Mesenchymal stem cell (in vitro differentiated cells and primary cell): ENCODE data around the gene NCK1.

Source experiments
- DNase-seq: peaks from one replicate; pipeline ENCODE4 v3.0.0-alpha.2; 2013
- H2AFZ ChIP-seq: one replicate; pipeline ENCODE4 v1.6.1; 2013; ENCODE audit warnings: low read depth, mild to moderate bottlenecking, control low read depth, inconsistent platforms, low read length, moderate library complexity
- H2AK5ac ChIP-seq: 2 replicates; pipeline ENCODE4 v1.6.1; 2013; ENCODE audit warnings: low read length, moderate library complexity, mild to moderate bottlenecking, inconsistent platforms; ENCODE audit not compliant: severe bottlenecking
- H2BK120ac ChIP-seq: one replicate; pipeline ENCODE4 v1.6.1; 2013; ENCODE audit warnings: low read depth, mild to moderate bottlenecking, inconsistent platforms, low read length, moderate library complexity
- H2BK12ac ChIP-seq, 2 experiments: one replicate each; pipeline ENCODE4 v1.6.1; 2013; ENCODE audit warnings: inconsistent platforms in 2 of 2, low read length in 2 of 2, mild to moderate bottlenecking in 2 of 2, moderate library complexity in 2 of 2, control low read depth in 1 of 2
- H2BK15ac ChIP-seq: one replicate; pipeline ENCODE4 v1.6.1; 2013; ENCODE audit warnings: mild to moderate bottlenecking, low read depth, inconsistent platforms; ENCODE audit not compliant: poor library complexity, severe bottlenecking
- H2BK5ac ChIP-seq: 2 replicates; pipeline ENCODE4 v1.6.1; 2013; ENCODE audit warnings: low read depth, mild to moderate bottlenecking, low read length, control low read depth, inconsistent platforms; ENCODE audit not compliant: poor library complexity, severe bottlenecking
- H3K14ac ChIP-seq, 2 experiments: one replicate each; pipeline ENCODE4 v1.6.1; 2013; ENCODE audit warnings: inconsistent platforms in 2 of 2, low read length in 2 of 2, control low read depth in 1 of 2, mild to moderate bottlenecking in 1 of 2, moderate library complexity in 1 of 2
- H3K18ac ChIP-seq, 2 experiments: one replicate each; pipeline ENCODE4 v1.6.1; 2013; ENCODE audit warnings: inconsistent platforms in 2 of 2, low read length in 2 of 2, control low read depth in 1 of 2, low read depth in 1 of 2, mild to moderate bottlenecking in 1 of 2
- H3K23ac ChIP-seq, 2 experiments: one replicate each; pipeline ENCODE4 v1.6.1; 2013; ENCODE audit warnings: inconsistent platforms in 2 of 2, low read length in 2 of 2, mild to moderate bottlenecking in 2 of 2, moderate library complexity in 2 of 2, control low read depth in 1 of 2
- H3K27ac ChIP-seq: 2 replicates; pipeline ENCODE4 v1.5.1; 2013; ENCODE audit warnings: mild to moderate bottlenecking, moderate library complexity, low read length, control low read depth, inconsistent platforms; ENCODE audit not compliant: poor library complexity, severe bottlenecking
- H3K27me3 ChIP-seq, 2 experiments: 2 replicates each; pipeline versions ENCODE4 v1.6.1 to v1.7.0; 2013; ENCODE audit warnings: low read length in 2 of 2, mild to moderate bottlenecking in 2 of 2, moderate library complexity in 2 of 2, control low read depth in 1 of 2, inconsistent platforms in 1 of 2; ENCODE audit not compliant: control insufficient read depth in 1 of 2, insufficient read depth in 1 of 2
- H3K36me3 ChIP-seq, 2 experiments: 2 replicates each; pipeline versions ENCODE4 v1.6.1 to v1.7.0; 2013; ENCODE audit warnings: low read length in 2 of 2, control low read depth in 1 of 2, inconsistent platforms in 1 of 2, low read depth in 1 of 2, mild to moderate bottlenecking in 1 of 2; ENCODE audit not compliant: insufficient read depth in 2 of 2, control insufficient read depth in 1 of 2
- H3K4ac ChIP-seq, 2 experiments: one replicate each; pipeline ENCODE4 v1.6.1; 2013; ENCODE audit warnings: inconsistent platforms in 2 of 2, low read length in 2 of 2, mild to moderate bottlenecking in 2 of 2, moderate library complexity in 2 of 2, control low read depth in 1 of 2, low read depth in 1 of 2
- H3K4me1 ChIP-seq: 2 replicates; pipeline ENCODE4 v1.6.1; 2013; ENCODE audit warnings: low read depth, low read length, control low read depth; ENCODE audit not compliant: control insufficient read depth, insufficient read depth
- H3K4me2 ChIP-seq: 2 replicates; pipeline ENCODE4 v1.6.1; 2013; ENCODE audit warnings: low read length, mild to moderate bottlenecking, inconsistent platforms; ENCODE audit not compliant: poor library complexity, severe bottlenecking
- H3K4me3 ChIP-seq, 2 experiments: 2 replicates each; pipeline versions ENCODE4 v1.5.1 to v1.7.0; 2013; ENCODE audit warnings: low read length in 2 of 2, mild to moderate bottlenecking in 2 of 2, control low read depth in 1 of 2, low read depth in 1 of 2; ENCODE audit not compliant: insufficient read depth in 1 of 2
- H3K79me1 ChIP-seq: replicated peaks from 2 replicates; pipeline ENCODE4 v1.6.1; 2013; ENCODE audit warnings: mild to moderate bottlenecking, control low read depth, low read length, inconsistent platforms; ENCODE audit not compliant: poor library complexity, severe bottlenecking
- H3K9ac ChIP-seq: 2 replicates; pipeline ENCODE4 v1.7.0; 2013; ENCODE audit warnings: mild to moderate bottlenecking, low read length, moderate library complexity
- H3K9me3 ChIP-seq: 2 replicates; pipeline ENCODE4 v1.7.0; 2013; ENCODE audit warnings: mild to moderate bottlenecking, low read length; ENCODE audit not compliant: control insufficient read depth
- H4K8ac ChIP-seq: one replicate; pipeline ENCODE4 v1.6.1; 2013; ENCODE audit warnings: inconsistent platforms, mild to moderate bottlenecking, low read length, moderate library complexity
- H4K91ac ChIP-seq: one replicate; pipeline ENCODE4 v1.6.1; 2013; ENCODE audit warnings: mild to moderate bottlenecking, low read length, inconsistent platforms
- WGBS: methylation state at CpG from one replicate; pipeline ENCODE4 v1.1.7; 2013; ENCODE audit warnings: mixed read lengths; 5-methylcytosine and 5-hydroxymethylcytosine counted together

The NCK1 gene

GRCh38 chr3:136913168-136913567 is 51.2 kb downstream of the NCK1 start:
- H2BK15ac ChIP-seq: no peak overlapping the region
- H3K36me3 ChIP-seq: peaks cover 0 to 8% of the 10 kb centered on the region in 2 experiments
- no peaks in the 10 kb centered on the region for H3K4me1 ChIP-seq
- H3K4ac ChIP-seq: no peak overlapping the region
- no peak overlapping the region for H4K8ac ChIP-seq
- no peak overlapping the region for H2BK5ac ChIP-seq
- no peak overlapping the region for H3K27ac ChIP-seq
- H3K4me2 ChIP-seq: no peak overlapping the region
- H3K4me3 ChIP-seq: no peak overlapping the region
- H3K14ac ChIP-seq: no peak overlapping the region
- no peak for DNase-seq
- H3K9me3 ChIP-seq: peaks cover 22% of the 10 kb centered on the region
- no peak overlapping the region for H3K23ac ChIP-seq
- H3K27me3 ChIP-seq: no peaks in the 10 kb centered on the region
- no peak overlapping the region for H3K9ac ChIP-seq
- H2AK5ac ChIP-seq: no peak overlapping the region
- no peak overlapping the region for H2BK120ac ChIP-seq
- WGBS: 100% methylated on average over 1 of the region's 1 CpG
- no peak overlapping the region for H2AFZ ChIP-seq
- H2BK12ac ChIP-seq: no peak overlapping the region
- H4K91ac ChIP-seq: no peak overlapping the region
- no peak overlapping the region for H3K18ac ChIP-seq
- H3K79me1 ChIP-seq: peaks cover 18% of the 10 kb centered on the region

GRCh38 chr3:136914739-136915138 is 52.7 kb downstream of the NCK1 start:
- H3K4me3 ChIP-seq: no peak overlapping the region
- no peak overlapping the region for H2AK5ac ChIP-seq
- H2BK120ac ChIP-seq: no peak overlapping the region
- H2BK12ac ChIP-seq: no peak overlapping the region
- H3K79me1 ChIP-seq: peaks cover 21% of the 10 kb centered on the region
- H3K9ac ChIP-seq: no peak overlapping the region
- H3K18ac ChIP-seq: no peak overlapping the region
- H3K9me3 ChIP-seq: peaks cover 22% of the 10 kb centered on the region
- no peak overlapping the region for H4K8ac ChIP-seq
- H2BK5ac ChIP-seq: no peak overlapping the region
- H4K91ac ChIP-seq: no peak overlapping the region
- no peak overlapping the region for H3K23ac ChIP-seq
- H3K36me3 ChIP-seq: peaks cover 0 to 10% of the 10 kb centered on the region in 2 experiments
- H3K14ac ChIP-seq: no peak overlapping the region
- H3K4ac ChIP-seq: no peak overlapping the region
- no peak for DNase-seq
- no peak overlapping the region for H2BK15ac ChIP-seq
- H3K4me2 ChIP-seq: no peak overlapping the region
- H2AFZ ChIP-seq: no peak overlapping the region
- 98% methylated on average over 2 of the region's 3 CpGs for WGBS
- no peak overlapping the region for H3K27ac ChIP-seq
- no peaks in the 10 kb centered on the region for H3K4me1 ChIP-seq
- no peaks in the 10 kb centered on the region for H3K27me3 ChIP-seq

GRCh38 chr3:136916223-136916622 is 54.2 kb downstream of the NCK1 start:
- H2BK12ac ChIP-seq: no peak overlapping the region
- H3K9ac ChIP-seq: no peak overlapping the region
- H3K27me3 ChIP-seq: no peaks in the 10 kb centered on the region
- H3K4ac ChIP-seq: no peak overlapping the region
- no peak overlapping the region for H4K8ac ChIP-seq
- H4K91ac ChIP-seq: no peak overlapping the region
- DNase-seq: no peak
- no CpG with 5 or more reads among the region's 1 CpG for WGBS
- H3K18ac ChIP-seq: no peak overlapping the region
- H2BK15ac ChIP-seq: no peak overlapping the region
- no peak overlapping the region for H2BK120ac ChIP-seq
- H3K14ac ChIP-seq: no peak overlapping the region
- H3K36me3 ChIP-seq: peaks cover 0 to 10% of the 10 kb centered on the region in 2 experiments
- no peaks in the 10 kb centered on the region for H3K4me1 ChIP-seq
- H3K27ac ChIP-seq: no peak overlapping the region
- no peak overlapping the region for H3K4me2 ChIP-seq
- H3K9me3 ChIP-seq: peaks cover 26% of the 10 kb centered on the region
- H3K23ac ChIP-seq: no peak overlapping the region
- no peak overlapping the region for H2BK5ac ChIP-seq
- H2AFZ ChIP-seq: no peak overlapping the region
- no peak overlapping the region for H2AK5ac ChIP-seq
- H3K4me3 ChIP-seq: no peak overlapping the region
- H3K79me1 ChIP-seq: peaks cover 21% of the 10 kb centered on the region

GRCh38 chr3:136919799-136920580 is 58.0 kb downstream of the NCK1 start:
- no peak overlapping the region for H4K91ac ChIP-seq
- no peak overlapping the region for H2BK15ac ChIP-seq
- DNase-seq: no peak
- H2BK120ac ChIP-seq: no peak overlapping the region
- no peak overlapping the region for H3K9ac ChIP-seq
- H3K27ac ChIP-seq: no peak overlapping the region
- no peak overlapping the region for H2AFZ ChIP-seq
- H3K4me2 ChIP-seq: no peak overlapping the region
- H3K18ac ChIP-seq: no peak overlapping the region
- no peak overlapping the region for H4K8ac ChIP-seq
- no peak overlapping the region for H2BK5ac ChIP-seq
- H3K4me3 ChIP-seq: no peak overlapping the region
- H3K79me1 ChIP-seq: peaks cover 15% of the 10 kb centered on the region
- H3K4ac ChIP-seq: no peak overlapping the region
- H2AK5ac ChIP-seq: no peak overlapping the region
- H3K9me3 ChIP-seq: peaks cover 8% of the 10 kb centered on the region
- H3K27me3 ChIP-seq: no peaks in the 10 kb centered on the region
- WGBS: no CpG with 5 or more reads among the region's 1 CpG
- no peak overlapping the region for H3K23ac ChIP-seq
- no peak overlapping the region for H2BK12ac ChIP-seq
- no peak overlapping the region for H3K14ac ChIP-seq
- H3K36me3 ChIP-seq: peaks cover 0 to 6% of the 10 kb centered on the region in 2 experiments
- no peaks in the 10 kb centered on the region for H3K4me1 ChIP-seq
